HEK293 (cell line): ENCODE measurements around the gene PLPP6.

Experiments used
- CTCF ChIA-PET: fragments of 350-600 bp; formaldehyde crosslinking; extraction: SDS; loops from one replicate; lab custom pipeline; 2021; ENCODE audit warnings: antibody characterized with exemption; lab: Yijun Ruan, JAX
- POLR2A ChIA-PET: fragments of 300-600 bp; formaldehyde crosslinking; extraction: SDS; loops from one replicate; lab custom pipeline; 2020; ENCODE audit warnings: antibody characterized with exemption, inconsistent platforms; lab: Yijun Ruan, JAX
- H3K27ac ChIP-seq: fragments of 200-500 bp; sonication (Bioruptor generic); 2 replicates; pipeline ENCODE4 v1.5.1; 2014; ENCODE audit warnings: low read depth, low read length, control low read depth, inconsistent platforms; ENCODE audit errors: extremely low read depth
- H3K36me3 ChIP-seq, 2 experiments: fragments of 200-500 bp in 1 of 2; sonication (Bioruptor generic) in 1 of 2; 1 replicate in 1 of 2; 2 replicates in 1 of 2; pipeline ENCODE4 v1.5.1; 2014 to 2017; ENCODE audit warnings: inconsistent platforms in 2 of 2, low read length in 2 of 2; ENCODE audit not compliant: control insufficient read depth in 2 of 2, insufficient read depth in 1 of 2
- H3K4me1 ChIP-seq: fragments of 200-500 bp; sonication (Bioruptor generic); 2 replicates; pipeline ENCODE4 v1.5.1; 2014; ENCODE audit warnings: mild to moderate bottlenecking, low read length, inconsistent platforms; ENCODE audit not compliant: control insufficient read depth, insufficient read depth
- H3K4me3 ChIP-seq: 2 replicates; pipeline ENCODE4 v1.5.1; 2011; ENCODE audit warnings: low read depth, mild to moderate bottlenecking, control low read depth, low read length, moderate library complexity
- H3K9me3 ChIP-seq: fragments of 200-500 bp; sonication (Bioruptor generic); 2 replicates; pipeline ENCODE4 v1.5.1; 2014; ENCODE audit warnings: low read depth, low read length, inconsistent platforms; ENCODE audit not compliant: control insufficient read depth, insufficient read depth
- BCL11A ChIP-seq: fragments of 450-650 bp; formaldehyde crosslinking; IDR thresholded peaks from 2 replicates; pipeline ENCODE4 v1.5.1; 2016; ENCODE audit warnings: low read depth, missing biosample characterization, missing genetic modification characterization
- BCL11B ChIP-seq: fragments of 450-650 bp; formaldehyde crosslinking; IDR thresholded peaks from 2 replicates; pipeline ENCODE4 v1.5.1; 2016; ENCODE audit warnings: low read depth, missing biosample characterization, missing genetic modification characterization
- GLI2 ChIP-seq: fragments of 450-650 bp; formaldehyde crosslinking; IDR thresholded peaks from 2 replicates; pipeline ENCODE4; 2017; ENCODE audit warnings: missing biosample characterization, missing genetic modification characterization, low read depth, borderline replicate concordance
- PRDM1 ChIP-seq: fragments of 450-650 bp; formaldehyde crosslinking; IDR thresholded peaks from 2 replicates; pipeline ENCODE4; 2016; ENCODE audit warnings: missing biosample characterization, missing genetic modification characterization
- ZBTB1 ChIP-seq: fragments of 450-650 bp; formaldehyde crosslinking; IDR thresholded peaks from 2 replicates; pipeline ENCODE4 v1.5.1; 2016; ENCODE audit warnings: missing biosample characterization, missing genetic modification characterization
- ZFP3 ChIP-seq: fragments of 450-650 bp; formaldehyde crosslinking; IDR thresholded peaks from 2 replicates; pipeline ENCODE4 v1.5.1; 2016; ENCODE audit warnings: low read depth, missing biosample characterization, missing genetic modification characterization
- ZNF132 ChIP-seq: fragments of 450-650 bp; formaldehyde crosslinking; IDR thresholded peaks from 2 replicates; pipeline ENCODE4 v1.5.1; 2017; ENCODE audit warnings: missing biosample characterization, missing genetic modification characterization, borderline replicate concordance
- ZNF140 ChIP-seq: fragments of 450-650 bp; formaldehyde crosslinking; IDR thresholded peaks from 2 replicates; pipeline ENCODE4 v1.5.1; 2016; ENCODE audit warnings: missing biosample characterization, missing genetic modification characterization
- ZNF146 ChIP-seq: fragments of 450-650 bp; formaldehyde crosslinking; IDR thresholded peaks from 2 replicates; pipeline ENCODE4 v1.5.1; 2016; ENCODE audit warnings: missing biosample characterization, missing genetic modification characterization
- ZNF155 ChIP-seq: fragments of 450-650 bp; formaldehyde crosslinking; IDR thresholded peaks from 2 replicates; pipeline ENCODE4 v1.5.1; 2016; ENCODE audit warnings: missing biosample characterization, missing genetic modification characterization
- ZNF169 ChIP-seq: fragments of 450-650 bp; formaldehyde crosslinking; IDR thresholded peaks from 2 replicates; pipeline ENCODE4 v1.5.1; 2016; ENCODE audit warnings: missing biosample characterization, missing genetic modification characterization
- ZNF184 ChIP-seq: fragments of 450-650 bp; IDR thresholded peaks from 2 replicates; pipeline ENCODE4 v1.5.1; 2018; ENCODE audit warnings: missing biosample characterization, mild to moderate bottlenecking, missing genetic modification characterization
- ZNF354C ChIP-seq: fragments of 450-650 bp; formaldehyde crosslinking; IDR thresholded peaks from 2 replicates; pipeline ENCODE4 v1.5.1; 2016; ENCODE audit warnings: missing biosample characterization, missing genetic modification characterization, low read depth, borderline replicate concordance
- ZNF510 ChIP-seq: fragments of 450-650 bp; formaldehyde crosslinking; IDR thresholded peaks from 2 replicates; pipeline ENCODE4 v1.5.1; 2018; ENCODE audit warnings: mild to moderate bottlenecking, missing genetic modification characterization, missing biosample characterization; ENCODE audit not compliant: insufficient replicate concordance
- ZNF600 ChIP-seq: fragments of 450-650 bp; formaldehyde crosslinking; IDR thresholded peaks from 2 replicates; pipeline ENCODE4 v1.5.1; 2016; ENCODE audit warnings: missing biosample characterization, missing genetic modification characterization
- ZNF629 ChIP-seq: fragments of 450-650 bp; formaldehyde crosslinking; IDR thresholded peaks from 2 replicates; pipeline ENCODE4 v1.5.1; 2017; ENCODE audit warnings: missing biosample characterization, missing genetic modification characterization
- ZNF677 ChIP-seq: fragments of 450-650 bp; IDR thresholded peaks from 2 replicates; pipeline ENCODE4 v1.5.0; 2018; ENCODE audit warnings: missing biosample characterization, mild to moderate bottlenecking, missing genetic modification characterization, moderate library complexity
- ZNF785 ChIP-seq: fragments of 450-650 bp; formaldehyde crosslinking; IDR thresholded peaks from 2 replicates; pipeline ENCODE4 v1.5.1; 2016; ENCODE audit warnings: missing biosample characterization, missing genetic modification characterization
- ZNF843 ChIP-seq: fragments of 450-650 bp; formaldehyde crosslinking; IDR thresholded peaks from 2 replicates; pipeline ENCODE4 v1.5.1; 2016; ENCODE audit warnings: missing biosample characterization, missing genetic modification characterization
- TF ChIP-seq, protein P1 (sequence below): fragments of 450-650 bp; formaldehyde crosslinking; IDR thresholded peaks from 2 replicates; pipeline ENCODE4 v1.5.1; 2016; ENCODE audit warnings: missing biosample characterization, missing genetic modification characterization, low read depth
- TF ChIP-seq, protein P2 (sequence below): fragments of 450-650 bp; formaldehyde crosslinking; IDR thresholded peaks from 2 replicates; pipeline ENCODE4 v1.5.1; 2016; ENCODE audit warnings: missing biosample characterization, missing genetic modification characterization
- TF ChIP-seq, protein P3 (sequence below): fragments of 450-650 bp; IDR thresholded peaks from 2 replicates; pipeline ENCODE4 v1.5.1; 2018; ENCODE audit warnings: missing biosample characterization, mild to moderate bottlenecking, missing genetic modification characterization
- TF ChIP-seq, protein P4 (sequence below): fragments of 450-650 bp; formaldehyde crosslinking; IDR thresholded peaks from 2 replicates; pipeline ENCODE4 v1.5.1; 2016; ENCODE audit warnings: missing biosample characterization, missing genetic modification characterization

Gene PLPP6

DNA sequence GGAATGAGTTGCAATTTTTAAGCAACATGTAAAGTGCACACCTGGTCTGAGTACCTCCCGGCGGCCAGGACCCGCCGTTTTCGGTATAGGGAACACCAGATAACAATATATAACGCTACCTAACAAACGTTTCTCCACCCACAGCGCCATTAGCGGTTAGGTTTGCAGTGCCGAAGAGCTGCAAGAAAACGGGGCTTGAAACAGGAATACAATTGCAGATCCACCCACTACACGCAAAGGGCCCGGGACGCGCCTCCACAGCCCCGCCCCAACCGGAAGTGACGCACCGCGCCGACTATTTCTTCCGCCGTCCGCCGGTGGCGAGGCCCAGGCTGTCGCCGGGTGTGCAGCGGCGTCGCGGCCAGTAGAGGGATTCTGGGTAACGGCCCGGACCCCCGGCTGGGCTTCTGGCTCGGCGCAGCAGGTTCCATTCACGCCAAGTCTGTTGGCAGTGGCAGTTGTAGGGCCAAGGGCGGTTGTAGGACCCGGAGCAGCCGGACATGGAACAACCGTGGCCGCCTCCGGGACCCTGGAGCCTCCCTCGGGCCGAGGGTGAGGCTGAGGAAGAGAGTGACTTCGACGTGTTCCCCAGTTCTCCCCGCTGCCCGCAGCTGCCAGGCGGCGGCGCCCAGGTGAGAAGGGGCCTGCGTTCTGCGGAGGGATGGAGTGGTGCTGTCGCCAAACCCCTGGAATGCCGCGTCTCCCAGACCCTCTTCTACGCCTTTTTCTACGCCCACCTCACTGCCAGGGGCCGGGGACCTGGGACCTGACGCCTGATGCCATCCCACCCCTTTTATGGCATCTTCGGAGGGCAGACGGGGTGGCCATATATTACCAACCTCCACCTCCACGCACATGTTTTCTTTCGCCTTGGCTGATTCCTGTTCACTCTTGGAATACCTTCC is 17.4 kb downstream of the PLPP6 start, which contains the start of gene CDC37L1 (continued):
- TF ChIP-seq, protein P1, sequence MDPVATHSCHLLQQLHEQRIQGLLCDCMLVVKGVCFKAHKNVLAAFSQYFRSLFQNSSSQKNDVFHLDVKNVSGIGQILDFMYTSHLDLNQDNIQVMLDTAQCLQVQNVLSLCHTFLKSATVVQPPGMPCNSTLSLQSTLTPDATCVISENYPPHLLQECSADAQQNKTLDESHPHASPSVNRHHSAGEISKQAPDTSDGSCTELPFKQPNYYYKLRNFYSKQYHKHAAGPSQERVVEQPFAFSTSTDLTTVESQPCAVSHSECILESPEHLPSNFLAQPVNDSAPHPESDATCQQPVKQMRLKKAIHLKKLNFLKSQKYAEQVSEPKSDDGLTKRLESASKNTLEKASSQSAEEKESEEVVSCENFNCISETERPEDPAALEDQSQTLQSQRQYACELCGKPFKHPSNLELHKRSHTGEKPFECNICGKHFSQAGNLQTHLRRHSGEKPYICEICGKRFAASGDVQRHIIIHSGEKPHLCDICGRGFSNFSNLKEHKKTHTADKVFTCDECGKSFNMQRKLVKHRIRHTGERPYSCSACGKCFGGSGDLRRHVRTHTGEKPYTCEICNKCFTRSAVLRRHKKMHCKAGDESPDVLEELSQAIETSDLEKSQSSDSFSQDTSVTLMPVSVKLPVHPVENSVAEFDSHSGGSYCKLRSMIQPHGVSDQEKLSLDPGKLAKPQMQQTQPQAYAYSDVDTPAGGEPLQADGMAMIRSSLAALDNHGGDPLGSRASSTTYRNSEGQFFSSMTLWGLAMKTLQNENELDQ (tag by site-specific recombination), result no peak
- TF ChIP-seq ZNF132 (tag by site-specific recombination) (no peak), ZNF843 (tag by site-specific recombination) (no peak), ZNF146 (no peak), GLI2 (no peak), ZNF629 (tag by site-specific recombination) (peak; percentile 86), BCL11B (tag by site-specific recombination) (no peak; the same call in 1 of the 2 replicates), ZNF600 (tag by site-specific recombination) (peak; percentile 68), ZNF785 (tag by site-specific recombination) (no peak), ZNF184 (no peak), ZBTB1 (tag by site-specific recombination) (no peak), ZNF510 (no peak), ZNF354C (no peak), ZNF155 (no peak)
- TF ChIP-seq, protein P2, sequence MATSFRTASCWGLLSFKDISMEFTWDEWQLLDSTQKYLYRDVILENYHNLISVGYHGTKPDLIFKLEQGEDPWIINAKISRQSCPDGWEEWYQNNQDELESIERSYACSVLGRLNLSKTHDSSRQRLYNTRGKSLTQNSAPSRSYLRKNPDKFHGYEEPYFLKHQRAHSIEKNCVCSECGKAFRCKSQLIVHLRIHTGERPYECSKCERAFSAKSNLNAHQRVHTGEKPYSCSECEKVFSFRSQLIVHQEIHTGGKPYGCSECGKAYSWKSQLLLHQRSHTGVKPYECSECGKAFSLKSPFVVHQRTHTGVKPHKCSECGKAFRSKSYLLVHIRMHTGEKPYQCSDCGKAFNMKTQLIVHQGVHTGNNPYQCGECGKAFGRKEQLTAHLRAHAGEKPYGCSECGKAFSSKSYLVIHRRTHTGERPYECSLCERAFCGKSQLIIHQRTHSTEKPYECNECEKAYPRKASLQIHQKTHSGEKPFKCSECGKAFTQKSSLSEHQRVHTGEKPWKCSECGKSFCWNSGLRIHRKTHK (tag by site-specific recombination), result no peak

DNA sequence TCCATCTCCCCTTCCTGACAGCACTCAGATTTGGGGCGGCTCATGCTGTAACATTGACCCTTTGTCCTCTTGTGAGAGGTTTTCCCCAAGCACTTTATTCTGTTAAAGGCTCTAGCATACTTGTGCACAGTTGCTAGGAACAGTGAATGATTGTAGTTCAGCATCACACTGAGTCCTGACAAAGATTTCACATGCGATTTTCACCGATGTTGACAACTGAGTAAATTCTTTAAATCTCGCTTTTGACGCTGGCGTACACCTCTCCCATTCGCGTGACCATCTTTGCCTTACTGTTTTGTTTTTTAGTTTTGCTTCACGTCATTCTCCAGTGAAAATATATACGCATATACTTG is 18.1 kb downstream of the PLPP6 start:
- H3K27ac ChIP-seq, result peak overlapping the region; percentile 92
- POLR2A ChIA-PET, result interaction anchor here (1.0 kb wide), 1 partner anchor 14 kb away, joined by 5 read pairs; the partner anchor contains the start of gene SPATA6L
- TF ChIP-seq ZNF140 (tag by site-specific recombination) (no peak), PRDM1 (tag by site-specific recombination) (peak; percentile 43; the same call in 1 of the 2 replicates)
- TF ChIP-seq, all 188 proteins: peak for 1
- no peaks in the 10 kb centered on the region for H3K4me1 ChIP-seq
- CTCF ChIA-PET, result interaction anchor here (1.0 kb wide), 1 partner anchor 15 kb away, joined by 3 read pairs; no protein-coding TSS in a partner anchor
- peaks cover 0 to 10% of the 10 kb centered on the region in 2 experiments; a peak in 2 of 3 replicates for H3K36me3 ChIP-seq
- peak overlapping the region; percentile 84 for H3K4me3 ChIP-seq
- no peaks in the 10 kb centered on the region for H3K9me3 ChIP-seq

DNA sequence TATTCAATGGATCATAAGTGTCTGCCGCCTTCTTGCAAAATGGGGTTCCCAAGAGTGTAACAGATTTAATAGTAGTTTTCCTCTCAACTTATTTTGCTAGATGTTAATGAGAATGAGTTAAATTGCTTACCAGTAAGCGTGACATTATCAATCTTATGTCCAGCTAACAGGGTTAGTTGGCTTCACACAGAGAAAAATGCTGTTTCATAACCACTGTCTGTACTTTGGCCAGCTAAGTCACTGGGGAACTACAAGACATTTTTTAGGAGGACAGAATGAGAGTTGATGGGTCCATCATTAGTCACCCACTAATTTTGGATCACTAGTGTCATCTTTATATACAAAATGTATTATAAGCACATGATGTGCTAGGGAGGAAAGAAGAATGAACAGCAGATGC is 18.7 kb downstream of the PLPP6 start:
- CTCF ChIA-PET, result interaction anchor here (0.5 to 1.0 kb wide), 2 partner anchors 16 to 1978 kb away, joined by 3 read pairs; no protein-coding TSS in a partner anchor
- POLR2A ChIA-PET, result interaction anchor here (1.0 kb wide), 2 partner anchors 15 to 60 kb away, joined by 5 to 6 read pairs; partner anchors contain the start of genes AK3 and SPATA6L
- no peak for TF ChIP-seq BCL11A
- TF ChIP-seq, protein P3, sequence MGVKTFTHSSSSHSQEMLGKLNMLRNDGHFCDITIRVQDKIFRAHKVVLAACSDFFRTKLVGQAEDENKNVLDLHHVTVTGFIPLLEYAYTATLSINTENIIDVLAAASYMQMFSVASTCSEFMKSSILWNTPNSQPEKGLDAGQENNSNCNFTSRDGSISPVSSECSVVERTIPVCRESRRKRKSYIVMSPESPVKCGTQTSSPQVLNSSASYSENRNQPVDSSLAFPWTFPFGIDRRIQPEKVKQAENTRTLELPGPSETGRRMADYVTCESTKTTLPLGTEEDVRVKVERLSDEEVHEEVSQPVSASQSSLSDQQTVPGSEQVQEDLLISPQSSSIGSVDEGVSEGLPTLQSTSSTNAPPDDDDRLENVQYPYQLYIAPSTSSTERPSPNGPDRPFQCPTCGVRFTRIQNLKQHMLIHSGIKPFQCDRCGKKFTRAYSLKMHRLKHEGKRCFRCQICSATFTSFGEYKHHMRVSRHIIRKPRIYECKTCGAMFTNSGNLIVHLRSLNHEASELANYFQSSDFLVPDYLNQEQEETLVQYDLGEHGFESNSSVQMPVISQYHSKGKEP (tag by site-specific recombination), result no peak
- no peak for TF ChIP-seq ZNF677 (tag by site-specific recombination)
- TF ChIP-seq ZFP3 (tag by site-specific recombination), result no peak
- TF ChIP-seq ZNF169 (tag by site-specific recombination), result no peak
- TF ChIP-seq, protein P4, sequence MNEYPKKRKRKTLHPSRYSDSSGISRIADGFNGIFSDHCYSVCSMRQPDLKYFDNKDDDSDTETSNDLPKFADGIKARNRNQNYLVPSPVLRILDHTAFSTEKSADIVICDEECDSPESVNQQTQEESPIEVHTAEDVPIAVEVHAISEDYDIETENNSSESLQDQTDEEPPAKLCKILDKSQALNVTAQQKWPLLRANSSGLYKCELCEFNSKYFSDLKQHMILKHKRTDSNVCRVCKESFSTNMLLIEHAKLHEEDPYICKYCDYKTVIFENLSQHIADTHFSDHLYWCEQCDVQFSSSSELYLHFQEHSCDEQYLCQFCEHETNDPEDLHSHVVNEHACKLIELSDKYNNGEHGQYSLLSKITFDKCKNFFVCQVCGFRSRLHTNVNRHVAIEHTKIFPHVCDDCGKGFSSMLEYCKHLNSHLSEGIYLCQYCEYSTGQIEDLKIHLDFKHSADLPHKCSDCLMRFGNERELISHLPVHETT (tag by site-specific recombination), result no peak

More for the DNA sequence above, 18.7 kb downstream of the PLPP6 start:
- Histone ChIP-seq H3K9me3 (no peaks in the 10 kb centered on the region), H3K4me1 (no peaks in the 10 kb centered on the region; the same call in 1 of the 2 replicates), H3K27ac (peak overlapping the region; percentile 92; the same call in 1 of the 2 replicates), H3K4me3 (peak overlapping the region; percentile 84), H3K36me3 (peaks cover 2 to 15% of the 10 kb centered on the region in 2 experiments; a peak in 2 of 3 replicates)
